K562 (cell line): ENCODE data around the gene INPP5K. TPM values are rescaled to one million over a fixed set of nuclear protein-coding genes. Genes with fewer than 3 reads are reported as not detected.

ENCODE experiments used
- ESRRB ChIP-seq: fragments of 250-450 bp; sonication (Bioruptor Pico); IDR thresholded peaks from 2 replicates; pipeline ENCODE4 v1.5.0; 2020; ENCODE audit warnings: mild to moderate bottlenecking, moderate library complexity, borderline replicate concordance
- OTX1 ChIP-seq: fragments of 450-650 bp; formaldehyde crosslinking; IDR thresholded peaks from 2 replicates; pipeline ENCODE4 v1.4.0; 2022; ENCODE audit warnings: mild to moderate bottlenecking
- RB1 ChIP-seq: fragments of 450-650 bp; IDR thresholded peaks from 2 replicates; pipeline ENCODE4 v1.6.1; 2017; ENCODE audit warnings: low read depth, mild to moderate bottlenecking
- YBX1 ChIP-seq: fragments of 450-650 bp; IDR thresholded peaks from 2 replicates; pipeline ENCODE4 v1.7.1; 2016; ENCODE audit warnings: mild to moderate bottlenecking
- ZC3H4 ChIP-seq: sonication (generic); formaldehyde crosslinking; IDR thresholded peaks from 2 replicates; pipeline ENCODE4 v1.9.0; 2021; ENCODE audit warnings: missing genetic modification reagents, borderline replicate concordance
- ZNF57 ChIP-seq: fragments of 450-650 bp; formaldehyde crosslinking; IDR thresholded peaks from 2 replicates; pipeline ENCODE4 v1.4.0; 2020; ENCODE audit warnings: mild to moderate bottlenecking, moderate library complexity
- ZNF778 ChIP-seq: fragments of 450-650 bp; formaldehyde crosslinking; IDR thresholded peaks from 2 replicates; pipeline ENCODE4 v1.4.0; 2020; ENCODE audit warnings: mild to moderate bottlenecking, moderate library complexity
- polyA plus RNA-seq, 8 experiments: library from polyadenylated mRNA; depleted of rRNA in 4 of 8; stranded (reverse) in 5 of 8; unstranded in 3 of 8; fragments of >200 nt; fragmentation: Nextera tagmentation in 2 of 8; fragmentation: Illumina TruSeq in 1 of 8; extraction: Ambion mirVana in 2 of 8; extraction: Trizol in 1 of 8; gene quantifications; 2 replicates each; pipeline versions ENCODE4 v1.2.1 to v1.2.3, GENCODE V29; 2011 to 2014; ENCODE audit warnings: inconsistent platforms in 1 of 8, missing spikeins in 1 of 8
- total RNA-seq, 7 experiments: library from RNA; depleted of rRNA in 6 of 7; stranded (reverse); fragments of >200 nt in 6 of 7; fragmentation: Illumina TruSeq in 2 of 7; extraction: Trizol in 2 of 7; gene quantifications; 2 replicates each; pipeline versions ENCODE4 v1.2.1 to v1.2.3, GENCODE V29; 2011 to 2021; ENCODE audit warnings: low replicate concordance in 1 of 7
- TF ChIP-seq, protein P1 (sequence below): sonication (generic); formaldehyde crosslinking; IDR thresholded peaks from 2 replicates; pipeline ENCODE4 v1.8.1; 2022; ENCODE audit warnings: missing genetic modification reagents
- TF ChIP-seq, protein P2 (sequence below): fragments of 250-450 bp; sonication (Bioruptor Pico); IDR thresholded peaks from 2 replicates; pipeline ENCODE4 v1.5.0; 2020; ENCODE audit warnings: mild to moderate bottlenecking
- TF ChIP-seq, protein P3 (sequence below): sonication (generic); formaldehyde crosslinking; IDR thresholded peaks from 2 replicates; pipeline ENCODE4 v1.8.1; 2023; ENCODE audit warnings: mild to moderate bottlenecking, missing genetic modification reagents
- TF ChIP-seq, protein P4 (sequence below): fragments of 250-450 bp; sonication (Bioruptor Pico); IDR thresholded peaks from 2 replicates; pipeline ENCODE4 v1.8.0; 2022; ENCODE audit warnings: moderate library complexity, mild to moderate bottlenecking, inconsistent platforms
- TF ChIP-seq, protein P5 (sequence below): IDR thresholded peaks from 3 replicates; pipeline ENCODE4 v1.6.1; 2011; ENCODE audit warnings: borderline replicate concordance, mild to moderate bottlenecking, moderate library complexity; ENCODE audit not compliant: insufficient read length; ENCODE audit errors: extremely low read depth
- TF ChIP-seq, protein P6 (sequence below): sonication (generic); IDR thresholded peaks from 2 replicates; pipeline ENCODE4 v1.6.1; 2016
- TF ChIP-seq, protein P7 (sequence below): fragments of 200-400 bp; formaldehyde crosslinking; IDR thresholded peaks from 2 replicates; pipeline ENCODE4 v1.6.1; 2017; ENCODE audit warnings: mild to moderate bottlenecking, low read depth, low read length, moderate library complexity

The INPP5K gene
- total and polyA plus RNA-seq, 9 of the 15 experiments (the other 6 are each of a cell fraction or from before 2014, with no cell fraction given) = 0.63 to 15.1 (median 10.1) TPM

DNA sequence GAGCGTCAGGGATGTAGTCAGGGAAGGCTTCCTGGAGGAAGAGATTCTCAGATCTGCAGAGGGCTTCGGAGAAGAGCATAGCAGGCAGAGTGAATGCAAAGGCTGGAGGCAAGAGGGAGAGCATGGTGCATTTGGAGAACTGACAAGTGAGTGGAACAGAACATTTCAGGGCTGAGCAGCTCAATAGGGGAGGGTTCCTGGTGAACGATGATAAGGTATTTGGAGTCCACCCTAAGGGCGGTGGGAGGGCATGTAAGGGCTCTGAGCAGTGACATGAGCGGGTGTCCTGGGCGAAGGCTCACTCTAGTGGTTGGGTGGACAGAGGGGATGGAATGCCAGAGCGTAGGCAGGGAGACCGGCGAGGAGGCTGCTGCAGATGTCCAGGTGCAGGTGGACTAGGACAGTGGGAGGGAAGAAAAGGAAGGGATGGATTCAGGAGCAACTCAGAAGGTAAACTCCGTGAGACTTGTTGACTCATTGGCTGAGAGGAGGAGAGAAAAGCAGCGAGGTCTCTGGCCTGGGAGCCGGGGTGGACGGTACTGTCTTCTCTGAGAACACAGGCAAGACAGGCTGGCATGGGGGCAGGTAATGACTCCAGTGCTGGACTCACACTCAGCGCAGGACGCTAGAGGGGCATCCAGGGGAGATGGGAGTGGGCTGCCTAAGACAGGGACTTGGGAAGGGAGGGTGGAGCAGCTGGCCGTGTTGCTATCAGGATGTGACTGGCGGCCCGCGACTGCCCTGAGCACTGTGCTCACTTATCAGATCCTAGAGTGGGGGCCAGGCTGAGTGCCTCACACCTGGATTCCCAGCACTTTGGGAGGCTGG, 47.6 kb upstream of the INPP5K start (continued):
- TF ChIP-seq, protein P1, sequence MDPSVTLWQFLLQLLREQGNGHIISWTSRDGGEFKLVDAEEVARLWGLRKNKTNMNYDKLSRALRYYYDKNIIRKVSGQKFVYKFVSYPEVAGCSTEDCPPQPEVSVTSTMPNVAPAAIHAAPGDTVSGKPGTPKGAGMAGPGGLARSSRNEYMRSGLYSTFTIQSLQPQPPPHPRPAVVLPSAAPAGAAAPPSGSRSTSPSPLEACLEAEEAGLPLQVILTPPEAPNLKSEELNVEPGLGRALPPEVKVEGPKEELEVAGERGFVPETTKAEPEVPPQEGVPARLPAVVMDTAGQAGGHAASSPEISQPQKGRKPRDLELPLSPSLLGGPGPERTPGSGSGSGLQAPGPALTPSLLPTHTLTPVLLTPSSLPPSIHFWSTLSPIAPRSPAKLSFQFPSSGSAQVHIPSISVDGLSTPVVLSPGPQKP (CRISPR knock-in tag) = no peak
- TF ChIP-seq, protein P2, sequence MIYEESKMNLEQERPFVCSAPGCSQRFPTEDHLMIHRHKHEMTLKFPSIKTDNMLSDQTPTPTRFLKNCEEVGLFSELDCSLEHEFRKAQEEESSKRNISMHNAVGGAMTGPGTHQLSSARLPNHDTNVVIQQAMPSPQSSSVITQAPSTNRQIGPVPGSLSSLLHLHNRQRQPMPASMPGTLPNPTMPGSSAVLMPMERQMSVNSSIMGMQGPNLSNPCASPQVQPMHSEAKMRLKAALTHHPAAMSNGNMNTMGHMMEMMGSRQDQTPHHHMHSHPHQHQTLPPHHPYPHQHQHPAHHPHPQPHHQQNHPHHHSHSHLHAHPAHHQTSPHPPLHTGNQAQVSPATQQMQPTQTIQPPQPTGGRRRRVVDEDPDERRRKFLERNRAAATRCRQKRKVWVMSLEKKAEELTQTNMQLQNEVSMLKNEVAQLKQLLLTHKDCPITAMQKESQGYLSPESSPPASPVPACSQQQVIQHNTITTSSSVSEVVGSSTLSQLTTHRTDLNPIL = no peak
- TF ChIP-seq ZNF57 (CRISPR knock-in tag) = no peak
- TF ChIP-seq, protein P3, sequence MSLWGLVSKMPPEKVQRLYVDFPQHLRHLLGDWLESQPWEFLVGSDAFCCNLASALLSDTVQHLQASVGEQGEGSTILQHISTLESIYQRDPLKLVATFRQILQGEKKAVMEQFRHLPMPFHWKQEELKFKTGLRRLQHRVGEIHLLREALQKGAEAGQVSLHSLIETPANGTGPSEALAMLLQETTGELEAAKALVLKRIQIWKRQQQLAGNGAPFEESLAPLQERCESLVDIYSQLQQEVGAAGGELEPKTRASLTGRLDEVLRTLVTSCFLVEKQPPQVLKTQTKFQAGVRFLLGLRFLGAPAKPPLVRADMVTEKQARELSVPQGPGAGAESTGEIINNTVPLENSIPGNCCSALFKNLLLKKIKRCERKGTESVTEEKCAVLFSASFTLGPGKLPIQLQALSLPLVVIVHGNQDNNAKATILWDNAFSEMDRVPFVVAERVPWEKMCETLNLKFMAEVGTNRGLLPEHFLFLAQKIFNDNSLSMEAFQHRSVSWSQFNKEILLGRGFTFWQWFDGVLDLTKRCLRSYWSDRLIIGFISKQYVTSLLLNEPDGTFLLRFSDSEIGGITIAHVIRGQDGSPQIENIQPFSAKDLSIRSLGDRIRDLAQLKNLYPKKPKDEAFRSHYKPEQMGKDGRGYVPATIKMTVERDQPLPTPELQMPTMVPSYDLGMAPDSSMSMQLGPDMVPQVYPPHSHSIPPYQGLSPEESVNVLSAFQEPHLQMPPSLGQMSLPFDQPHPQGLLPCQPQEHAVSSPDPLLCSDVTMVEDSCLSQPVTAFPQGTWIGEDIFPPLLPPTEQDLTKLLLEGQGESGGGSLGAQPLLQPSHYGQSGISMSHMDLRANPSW (CRISPR knock-in tag) = no peak
- no peak for TF ChIP-seq RB1
- no peak for TF ChIP-seq ESRRB (CRISPR knock-in tag)
- TF ChIP-seq, protein P4, sequence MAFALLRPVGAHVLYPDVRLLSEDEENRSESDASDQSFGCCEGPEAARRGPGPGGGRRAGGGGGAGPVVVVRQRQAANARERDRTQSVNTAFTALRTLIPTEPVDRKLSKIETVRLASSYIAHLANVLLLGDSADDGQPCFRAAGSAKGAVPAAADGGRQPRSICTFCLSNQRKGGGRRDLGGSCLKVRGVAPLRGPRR (CRISPR knock-in tag) = 0 out of 2 replicates have a peak, but pooled peaks have one; percentile 25
- TF ChIP-seq YBX1 = no peak
- TF ChIP-seq, protein P5, sequence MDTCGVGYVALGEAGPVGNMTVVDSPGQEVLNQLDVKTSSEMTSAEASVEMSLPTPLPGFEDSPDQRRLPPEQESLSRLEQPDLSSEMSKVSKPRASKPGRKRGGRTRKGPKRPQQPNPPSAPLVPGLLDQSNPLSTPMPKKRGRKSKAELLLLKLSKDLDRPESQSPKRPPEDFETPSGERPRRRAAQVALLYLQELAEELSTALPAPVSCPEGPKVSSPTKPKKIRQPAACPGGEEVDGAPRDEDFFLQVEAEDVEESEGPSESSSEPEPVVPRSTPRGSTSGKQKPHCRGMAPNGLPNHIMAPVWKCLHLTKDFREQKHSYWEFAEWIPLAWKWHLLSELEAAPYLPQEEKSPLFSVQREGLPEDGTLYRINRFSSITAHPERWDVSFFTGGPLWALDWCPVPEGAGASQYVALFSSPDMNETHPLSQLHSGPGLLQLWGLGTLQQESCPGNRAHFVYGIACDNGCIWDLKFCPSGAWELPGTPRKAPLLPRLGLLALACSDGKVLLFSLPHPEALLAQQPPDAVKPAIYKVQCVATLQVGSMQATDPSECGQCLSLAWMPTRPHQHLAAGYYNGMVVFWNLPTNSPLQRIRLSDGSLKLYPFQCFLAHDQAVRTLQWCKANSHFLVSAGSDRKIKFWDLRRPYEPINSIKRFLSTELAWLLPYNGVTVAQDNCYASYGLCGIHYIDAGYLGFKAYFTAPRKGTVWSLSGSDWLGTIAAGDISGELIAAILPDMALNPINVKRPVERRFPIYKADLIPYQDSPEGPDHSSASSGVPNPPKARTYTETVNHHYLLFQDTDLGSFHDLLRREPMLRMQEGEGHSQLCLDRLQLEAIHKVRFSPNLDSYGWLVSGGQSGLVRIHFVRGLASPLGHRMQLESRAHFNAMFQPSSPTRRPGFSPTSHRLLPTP = peak; percentile 51
- TF ChIP-seq ZC3H4 (CRISPR knock-in tag) = no peak
- no peak for TF ChIP-seq OTX1 (CRISPR knock-in tag)
- TF ChIP-seq, protein P6, sequence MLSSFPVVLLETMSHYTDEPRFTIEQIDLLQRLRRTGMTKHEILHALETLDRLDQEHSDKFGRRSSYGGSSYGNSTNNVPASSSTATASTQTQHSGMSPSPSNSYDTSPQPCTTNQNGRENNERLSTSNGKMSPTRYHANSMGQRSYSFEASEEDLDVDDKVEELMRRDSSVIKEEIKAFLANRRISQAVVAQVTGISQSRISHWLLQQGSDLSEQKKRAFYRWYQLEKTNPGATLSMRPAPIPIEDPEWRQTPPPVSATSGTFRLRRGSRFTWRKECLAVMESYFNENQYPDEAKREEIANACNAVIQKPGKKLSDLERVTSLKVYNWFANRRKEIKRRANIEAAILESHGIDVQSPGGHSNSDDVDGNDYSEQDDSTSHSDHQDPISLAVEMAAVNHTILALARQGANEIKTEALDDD = no peak
- TF ChIP-seq, protein P7, sequence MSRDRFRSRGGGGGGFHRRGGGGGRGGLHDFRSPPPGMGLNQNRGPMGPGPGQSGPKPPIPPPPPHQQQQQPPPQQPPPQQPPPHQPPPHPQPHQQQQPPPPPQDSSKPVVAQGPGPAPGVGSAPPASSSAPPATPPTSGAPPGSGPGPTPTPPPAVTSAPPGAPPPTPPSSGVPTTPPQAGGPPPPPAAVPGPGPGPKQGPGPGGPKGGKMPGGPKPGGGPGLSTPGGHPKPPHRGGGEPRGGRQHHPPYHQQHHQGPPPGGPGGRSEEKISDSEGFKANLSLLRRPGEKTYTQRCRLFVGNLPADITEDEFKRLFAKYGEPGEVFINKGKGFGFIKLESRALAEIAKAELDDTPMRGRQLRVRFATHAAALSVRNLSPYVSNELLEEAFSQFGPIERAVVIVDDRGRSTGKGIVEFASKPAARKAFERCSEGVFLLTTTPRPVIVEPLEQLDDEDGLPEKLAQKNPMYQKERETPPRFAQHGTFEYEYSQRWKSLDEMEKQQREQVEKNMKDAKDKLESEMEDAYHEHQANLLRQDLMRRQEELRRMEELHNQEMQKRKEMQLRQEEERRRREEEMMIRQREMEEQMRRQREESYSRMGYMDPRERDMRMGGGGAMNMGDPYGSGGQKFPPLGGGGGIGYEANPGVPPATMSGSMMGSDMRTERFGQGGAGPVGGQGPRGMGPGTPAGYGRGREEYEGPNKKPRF = no peak
- TF ChIP-seq ZNF778 = no peak
